K562 (cell line): ENCODE measurements around the gene HEXD. TPM values are rescaled to one million over a fixed set of nuclear protein-coding genes. Genes with fewer than 3 reads are reported as not detected.

ENCODE experiments used
- BCOR ChIP-seq: fragments of 450-650 bp; IDR thresholded peaks from 2 replicates; pipeline ENCODE4 v1.6.1; 2016
- BRD4 ChIP-seq: fragments of 200-600 bp; sonication (generic); IDR thresholded peaks from 2 replicates; pipeline ENCODE4 v1.6.1; 2017; ENCODE audit warnings: inconsistent platforms
- CHAMP1 ChIP-seq: fragments of 450-650 bp; IDR thresholded peaks from 2 replicates; pipeline ENCODE4 v1.6.1; 2016; ENCODE audit warnings: mild to moderate bottlenecking
- CUX1 ChIP-seq: fragments of 200-800 bp; sonication (Bioruptor generic); IDR thresholded peaks from 2 replicates; pipeline ENCODE4 v1.6.1; 2016; ENCODE audit warnings: missing genetic modification characterization, missing compliant biosample characterization
- E4F1 ChIP-seq: fragments of 250-450 bp; sonication (Bioruptor Pico); IDR thresholded peaks from 2 replicates; pipeline ENCODE4 v1.5.0; 2021; ENCODE audit warnings: mild to moderate bottlenecking, borderline replicate concordance
- FOXM1 ChIP-seq, 2 experiments: fragments of 450-650 bp in 1 of 2; sonication (generic) in 1 of 2; formaldehyde crosslinking in 1 of 2; IDR thresholded peaks; 2 replicates each; pipeline versions ENCODE4 v1.6.1 to v1.9.0; 2017 to 2022; ENCODE audit warnings: low read depth in 2 of 2, mild to moderate bottlenecking in 2 of 2, missing genetic modification reagents in 1 of 2, moderate library complexity in 1 of 2
- GMEB1 ChIP-seq: fragments of 250-450 bp; sonication (Bioruptor Pico); IDR thresholded peaks from 2 replicates; pipeline ENCODE4 v1.4.0; 2020; ENCODE audit warnings: mild to moderate bottlenecking
- KLF10 ChIP-seq: fragments of 250-450 bp; sonication (Bioruptor Pico); IDR thresholded peaks from 2 replicates; pipeline ENCODE4 v1.6.1; 2021; ENCODE audit warnings: matching md5 sums
- MEF2A ChIP-seq: IDR thresholded peaks from 2 replicates; pipeline ENCODE4 v1.6.1; 2011; ENCODE audit warnings: low read depth, mild to moderate bottlenecking, low read length, moderate library complexity; ENCODE audit not compliant: control insufficient read depth
- SMARCC2 ChIP-seq: fragments of 450-650 bp; IDR thresholded peaks from 2 replicates; pipeline ENCODE4 v1.6.1; 2017; ENCODE audit warnings: antibody characterized with exemption, moderate library complexity, mild to moderate bottlenecking, low read depth
- SUPT5H ChIP-seq: fragments of 450-650 bp; IDR thresholded peaks from 2 replicates; pipeline ENCODE4 v1.6.1; 2016
- TEAD4 ChIP-seq, 2 experiments: sonication (generic) in 1 of 2; formaldehyde crosslinking in 1 of 2; IDR thresholded peaks; 2 replicates each; pipeline versions ENCODE4 v1.6.1 to v1.8.0; 2012 to 2022; ENCODE audit warnings: borderline replicate concordance in 1 of 2, inconsistent platforms in 1 of 2, low read length in 1 of 2, mild to moderate bottlenecking in 1 of 2, missing genetic modification reagents in 1 of 2
- TSC22D4 ChIP-seq: fragments of 450-650 bp; IDR thresholded peaks from 2 replicates; pipeline ENCODE4 v1.6.1; 2016; ENCODE audit warnings: missing genetic modification characterization, missing biosample characterization, control low read depth
- XRCC4 ChIP-seq: IDR thresholded peaks from one replicate; pipeline ENCODE4 v1.6.1; 2011; ENCODE audit not compliant: insufficient read depth, insufficient read length; ENCODE audit errors: extremely low read depth
- ZNF24 ChIP-seq: fragments of 450-650 bp; IDR thresholded peaks from 2 replicates; pipeline ENCODE4 v1.6.1; 2016
- ZSCAN29 ChIP-seq: fragments of 450-650 bp; IDR thresholded peaks from 2 replicates; pipeline ENCODE4 v1.6.1; 2017
- polyA plus RNA-seq, 8 experiments: library from polyadenylated mRNA; depleted of rRNA in 4 of 8; stranded (reverse) in 5 of 8; unstranded in 3 of 8; fragments of >200 nt; fragmentation: Nextera tagmentation in 2 of 8; fragmentation: Illumina TruSeq in 1 of 8; extraction: Ambion mirVana in 2 of 8; extraction: Trizol in 1 of 8; gene quantifications; 2 replicates each; pipeline versions ENCODE4 v1.2.1 to v1.2.3, GENCODE V29; 2011 to 2014; ENCODE audit warnings: inconsistent platforms in 1 of 8, missing spikeins in 1 of 8
- total RNA-seq, 7 experiments: library from RNA; depleted of rRNA in 6 of 7; stranded (reverse); fragments of >200 nt in 6 of 7; fragmentation: Illumina TruSeq in 2 of 7; extraction: Trizol in 2 of 7; gene quantifications; 2 replicates each; pipeline versions ENCODE4 v1.2.1 to v1.2.3, GENCODE V29; 2011 to 2021; ENCODE audit warnings: low replicate concordance in 1 of 7

HEXD gene
- total and polyA plus RNA-seq, 9 of the 15 experiments (the other 6 are each of a cell fraction or from before 2014, with no cell fraction given), result 1.0 to 25.3 (median 10.0) TPM

GRCh38 chr17:82461827-82462524 lies 43.8 kb downstream of the HEXD start (continued):
- TF ChIP-seq E4F1, result no peak
- peak; percentile 70; the same call in 1 of the 2 replicates for TF ChIP-seq CUX1 (CRISPR knock-in tag)
- TF ChIP-seq FOXM1 (IDR thresholded peaks at IDR 0.05; ENCODE audit: low read depth), result peak; percentile 95
- TF ChIP-seq FOXM1 (CRISPR knock-in tag; IDR thresholded peaks at IDR 0.05; ENCODE audit: low read depth), result no peak
- no peak for TF ChIP-seq GMEB1 (CRISPR knock-in tag)
- no peak for TF ChIP-seq TSC22D4
- TF ChIP-seq BCOR, result peak; percentile 88
- 0 out of 2 replicates have a peak, but pooled peaks have one; percentile 48 for TF ChIP-seq MEF2A
- TF ChIP-seq SMARCC2, result peak; percentile 98
- no peak for TF ChIP-seq BRD4
- no peak for TF ChIP-seq KLF10 (CRISPR knock-in tag)
- TF ChIP-seq ZNF24, result 0 out of 2 replicates have a peak, but pooled peaks have one; percentile 33
- peak; percentile 8; the same call in 1 of the 2 replicates for TF ChIP-seq ZSCAN29
- peak; percentile 99 for TF ChIP-seq TEAD4 (IDR thresholded peaks at IDR 0.05; ENCODE audit: low read length)
- no peak for TF ChIP-seq TEAD4 (CRISPR knock-in tag; IDR thresholded peaks at IDR 0.05; ENCODE audit: borderline replicate concordance)
- TF ChIP-seq SUPT5H, result no peak
- no peak for TF ChIP-seq CHAMP1
- TF ChIP-seq XRCC4, result no peak
